Trophoblast cell (in vitro differentiated cells and primary cell): Measurements from ENCODE around the gene MSRB2.

Experiments
- DNase-seq, 2 donors: peaks; one replicate each; pipeline ENCODE4 v3.0.0-alpha.2; 2016
- H2AFZ ChIP-seq: 2 replicates; pipeline ENCODE4 v1.6.1; 2013; ENCODE audit warnings: low read length, moderate library complexity, mild to moderate bottlenecking; ENCODE audit not compliant: insufficient read depth, poor library complexity
- H2AK5ac ChIP-seq: 2 replicates; pipeline ENCODE4 v1.6.1; 2013; ENCODE audit warnings: mild to moderate bottlenecking, low read length
- H2BK120ac ChIP-seq: 2 replicates; pipeline ENCODE4 v1.6.1; 2013; ENCODE audit warnings: low read length, mild to moderate bottlenecking, moderate library complexity; ENCODE audit not compliant: insufficient read depth, poor library complexity
- H2BK12ac ChIP-seq: 2 replicates; pipeline ENCODE4 v1.6.1; 2013; ENCODE audit warnings: mild to moderate bottlenecking, low read length, moderate library complexity
- H2BK5ac ChIP-seq: 2 replicates; pipeline ENCODE4 v1.6.1; 2013; ENCODE audit warnings: low read length, low read depth, moderate library complexity, mild to moderate bottlenecking; ENCODE audit not compliant: poor library complexity
- H3K14ac ChIP-seq: 2 replicates; pipeline ENCODE4 v1.6.1; 2013; ENCODE audit warnings: mild to moderate bottlenecking, low read length
- H3K18ac ChIP-seq: 2 replicates; pipeline ENCODE4 v1.6.1; 2013; ENCODE audit warnings: mild to moderate bottlenecking, low read length
- H3K23ac ChIP-seq: 2 replicates; pipeline ENCODE4 v1.6.1; 2013; ENCODE audit warnings: low read length
- H3K27ac ChIP-seq: 2 replicates; pipeline ENCODE4 v1.5.1; 2013; ENCODE audit warnings: low read depth, mild to moderate bottlenecking, inconsistent platforms, low read length, moderate library complexity
- H3K27me3 ChIP-seq: 2 replicates; pipeline ENCODE4 v1.6.1; 2013; ENCODE audit warnings: inconsistent platforms, mild to moderate bottlenecking, low read length, moderate library complexity; ENCODE audit not compliant: insufficient read depth
- H3K36me3 ChIP-seq, 2 experiments: 1 replicate in 1 of 2; 2 replicates in 1 of 2; pipeline ENCODE4 v1.6.1; 2013; ENCODE audit warnings: low read length in 2 of 2, mild to moderate bottlenecking in 2 of 2, moderate library complexity in 1 of 2; ENCODE audit not compliant: insufficient read depth in 2 of 2, control insufficient read depth in 1 of 2
- H3K4ac ChIP-seq: 2 replicates; pipeline ENCODE4 v1.6.1; 2013; ENCODE audit warnings: low read depth, mild to moderate bottlenecking, low read length, moderate library complexity
- H3K4me1 ChIP-seq, 2 experiments: 1 replicate in 1 of 2; 2 replicates in 1 of 2; pipeline ENCODE4 v1.6.1; 2013; ENCODE audit warnings: low read length in 2 of 2, mild to moderate bottlenecking in 2 of 2, moderate library complexity in 1 of 2; ENCODE audit not compliant: insufficient read depth in 2 of 2, control insufficient read depth in 1 of 2
- H3K4me2 ChIP-seq: 2 replicates; pipeline ENCODE4 v1.6.1; 2013; ENCODE audit warnings: inconsistent platforms, mild to moderate bottlenecking, low read length, moderate library complexity
- H3K4me3 ChIP-seq: 2 replicates; pipeline ENCODE4 v1.5.1; 2013; ENCODE audit warnings: mild to moderate bottlenecking, low read depth, low read length, inconsistent platforms
- H3K79me1 ChIP-seq: one replicate; pipeline ENCODE4 v1.6.1; 2013; ENCODE audit warnings: low read length
- H3K79me2 ChIP-seq: 2 replicates; pipeline ENCODE4 v1.6.1; 2013; ENCODE audit warnings: low read length, mild to moderate bottlenecking; ENCODE audit not compliant: control insufficient read depth, insufficient read depth, poor library complexity
- H3K9ac ChIP-seq: 2 replicates; pipeline ENCODE4 v1.6.1; 2013; ENCODE audit warnings: mild to moderate bottlenecking, low read length
- H3K9me3 ChIP-seq: 2 replicates; pipeline ENCODE4 v1.6.1; 2013; ENCODE audit warnings: low read depth, mild to moderate bottlenecking, control low read depth, inconsistent platforms, low read length; ENCODE audit not compliant: insufficient read depth
- H4K12ac ChIP-seq: 2 replicates; pipeline ENCODE4 v1.6.1; 2013; ENCODE audit warnings: low read depth, mild to moderate bottlenecking, low read length, moderate library complexity
- H4K8ac ChIP-seq: 2 replicates; pipeline ENCODE4 v1.6.1; 2013; ENCODE audit warnings: low read depth, mild to moderate bottlenecking, low read length, moderate library complexity
- H4K91ac ChIP-seq: one replicate; pipeline ENCODE4 v1.6.1; 2013; ENCODE audit warnings: low read depth, mild to moderate bottlenecking, low read length, moderate library complexity
- WGBS: extraction: QIAGEN DNeasy Blood & Tissue Kit; methylation state at CpG from one replicate; pipeline ENCODE4 v1.1.7; 2013; ENCODE audit warnings: missing lambda C conversion rate; ENCODE audit not compliant: insufficient read length, insufficient coverage; ENCODE audit errors: extremely low coverage; 5-methylcytosine and 5-hydroxymethylcytosine counted together

Gene MSRB2

GRCh38 chr10:23051278-23051677 is 44.1 kb upstream of the MSRB2 start:
- Histone ChIP-seq H3K36me3 (no peaks in the 10 kb centered on the region), H2BK120ac (peak overlapping the region; percentile 86), H3K4me2 (no peak overlapping the region), H3K23ac (no peak overlapping the region), H3K14ac (peak overlapping the region; percentile 15), H4K91ac (peak overlapping the region; percentile 69), H3K79me1 (peaks cover 14% of the 10 kb centered on the region), H2AFZ (no peak overlapping the region), H3K4me3 (no peak overlapping the region), H2BK5ac (peak overlapping the region; percentile 70), H3K4me1 (peaks cover 8 to 17% of the 10 kb centered on the region in 2 experiments), H3K79me2 (no peaks in the 10 kb centered on the region), H2BK12ac (peak overlapping the region; percentile 10), H3K27ac (peak overlapping the region; percentile 63), H3K9me3 (no peaks in the 10 kb centered on the region), H3K18ac (no peak overlapping the region), H3K9ac (no peak overlapping the region), H3K4ac (peak overlapping the region; percentile 31), H4K8ac (peak overlapping the region; percentile 57), H3K27me3 (no peaks in the 10 kb centered on the region), H4K12ac (no peak overlapping the region), H2AK5ac (peak overlapping the region; percentile 34)
- DNase-seq = peak; percentile 13 to 40
- no CpG with 5 or more reads among the region's 3 CpGs for WGBS

- peak overlapping the region; percentile 10 for H2BK12ac ChIP-seq
- WGBS = no CpG with 5 or more reads among the region's 5 CpGs
- no peak overlapping the region for H3K4me3 ChIP-seq
- no peak overlapping the region for H2AFZ ChIP-seq
- no peak overlapping the region for H3K18ac ChIP-seq
- peaks cover 8 to 17% of the 10 kb centered on the region in 2 experiments for H3K4me1 ChIP-seq
- peak; percentile 78 to 90 for DNase-seq
- no peak overlapping the region for H3K9ac ChIP-seq
- H3K23ac ChIP-seq = no peak overlapping the region
- H3K27ac ChIP-seq = peak overlapping the region; percentile 70
- no peak overlapping the region for H2BK5ac ChIP-seq
- H3K36me3 ChIP-seq = no peaks in the 10 kb centered on the region
- H3K79me2 ChIP-seq = no peaks in the 10 kb centered on the region
- H4K8ac ChIP-seq = no peak overlapping the region
- no peaks in the 10 kb centered on the region for H3K9me3 ChIP-seq
- H3K4ac ChIP-seq = no peak overlapping the region
- no peak overlapping the region for H3K4me2 ChIP-seq
- no peak overlapping the region for H4K12ac ChIP-seq
- no peak overlapping the region for H2AK5ac ChIP-seq
- H3K14ac ChIP-seq = no peak overlapping the region
- peak overlapping the region; percentile 86 for H2BK120ac ChIP-seq
- H3K79me1 ChIP-seq = peaks cover 14% of the 10 kb centered on the region
- peak overlapping the region; percentile 69 for H4K91ac ChIP-seq
- H3K27me3 ChIP-seq = no peaks in the 10 kb centered on the region
Measured at GRCh38 chr10:23051855-23052331, 43.5 kb upstream of the MSRB2 start.

- peaks cover 4 to 14% of the 10 kb centered on the region in 2 experiments for H3K4me1 ChIP-seq
- H2AK5ac ChIP-seq = no peak overlapping the region
Measured at GRCh38 chr10:23053036-23053435, 42.3 kb upstream of the MSRB2 start.

GRCh38 chr10:23055424-23056185 is 39.8 kb upstream of the MSRB2 start:
- no peaks in the 10 kb centered on the region for H3K79me2 ChIP-seq
- no peak overlapping the region for H4K12ac ChIP-seq
- no peak overlapping the region for H3K23ac ChIP-seq
- H2AFZ ChIP-seq = no peak overlapping the region
- no CpG with 5 or more reads among the region's 7 CpGs for WGBS
- no peak overlapping the region for H3K18ac ChIP-seq
- no peak for DNase-seq
- H3K9me3 ChIP-seq = no peaks in the 10 kb centered on the region
- no peaks in the 10 kb centered on the region for H3K27me3 ChIP-seq
- no peak overlapping the region for H3K27ac ChIP-seq
- H3K4me1 ChIP-seq = peaks cover 4 to 14% of the 10 kb centered on the region in 2 experiments
- no peak overlapping the region for H2BK5ac ChIP-seq
- H3K79me1 ChIP-seq = peaks cover 14% of the 10 kb centered on the region
- no peak overlapping the region for H3K4me3 ChIP-seq
- no peak overlapping the region for H3K14ac ChIP-seq
- H4K8ac ChIP-seq = no peak overlapping the region
- H2BK120ac ChIP-seq = no peak overlapping the region
- H3K4me2 ChIP-seq = no peak overlapping the region
- H3K36me3 ChIP-seq = no peaks in the 10 kb centered on the region
- no peak overlapping the region for H3K4ac ChIP-seq
- no peak overlapping the region for H2AK5ac ChIP-seq
- peak overlapping the region; percentile 28 for H4K91ac ChIP-seq
- no peak overlapping the region for H2BK12ac ChIP-seq
- no peak overlapping the region for H3K9ac ChIP-seq

More at GRCh38 chr10:23053036-23053435, 42.3 kb upstream of the MSRB2 start:
- Histone ChIP-seq H3K27ac (peak overlapping the region; percentile 72), H2AFZ (no peak overlapping the region), H3K4me3 (no peak overlapping the region), H2BK12ac (no peak overlapping the region), H3K23ac (no peak overlapping the region), H2BK5ac (peak overlapping the region; percentile 72), H3K79me1 (peaks cover 14% of the 10 kb centered on the region), H3K9me3 (no peaks in the 10 kb centered on the region), H4K91ac (peak overlapping the region; percentile 20), H3K27me3 (no peaks in the 10 kb centered on the region), H3K79me2 (no peaks in the 10 kb centered on the region), H2BK120ac (peak overlapping the region; percentile 80), H3K14ac (no peak overlapping the region), H3K4ac (no peak overlapping the region), H3K18ac (no peak overlapping the region), H4K12ac (no peak overlapping the region), H3K9ac (no peak overlapping the region), H4K8ac (peak overlapping the region; percentile 21), H3K4me2 (peak overlapping the region; percentile 2), H3K36me3 (no peaks in the 10 kb centered on the region)
- peak; percentile 76 to 80 for DNase-seq
- WGBS = no CpG with 5 or more reads among the region's 1 CpG
